ENCODE data around the gene PCDHGA9.

The PCDHGA9 gene

GRCh38 chr5:141402553-141403243 lies at the start of gene PCDHGA9:
PCDHGA9 (plus strand) TSS chr5:141402778; CDS start chr5:141402953, 175 bp downstream.
- peak; percentile 53 for TF ChIP-seq CTCF (IDR thresholded peaks at IDR 0.05; ENCODE audit: low read depth, low read length)
- peak within 1 kb of the TSS; percentile 12 to 42 for H3K4me3 ChIP-seq (replicated peaks in 1 of 2; ENCODE audit: low read depth in 2 of 2, low read length in 2 of 2)
- DNase-seq (ENCODE audit: low read depth in 2 of 2): peak; percentile 41 to 63

GRCh38 chr5:141354900-141355469 lies 47.6 kb upstream of the PCDHGA9 start, which contains the start of gene PCDHGA4:
PCDHGA4 (plus strand) TSS chr5:141355021; CDS start chr5:141355108, 87 bp downstream.
- peak; percentile 31 to 50 for DNase-seq (ENCODE audit: low read depth in 2 of 2)
- peak; percentile 56 for TF ChIP-seq CTCF (IDR thresholded peaks at IDR 0.05; ENCODE audit: low read depth, low read length)
- H3K4me3 ChIP-seq (replicated peaks in 1 of 2; ENCODE audit: low read depth in 2 of 2, low read length in 2 of 2): peak within 1 kb of the TSS; percentile 33 to 52

- DNase-seq (ENCODE audit: low read depth in 2 of 2): no peak
- peak overlapping the region in 1 of 2 donors; percentile 52 for H3K4me3 ChIP-seq (replicated peaks in 1 of 2; ENCODE audit: low read depth in 2 of 2, low read length in 2 of 2)
- no peak for TF ChIP-seq CTCF (IDR thresholded peaks at IDR 0.05; ENCODE audit: low read depth, low read length)
These were observed 46.9 kb upstream of the PCDHGA9 start for GRCh38 chr5:141355641-141356040.

- TF ChIP-seq CTCF (IDR thresholded peaks at IDR 0.05; ENCODE audit: low read depth, low read length): no peak
- no peak for DNase-seq (ENCODE audit: low read depth in 2 of 2)
- no peak overlapping the region for H3K4me3 ChIP-seq (replicated peaks in 1 of 2; ENCODE audit: low read depth in 2 of 2, low read length in 2 of 2)
These were observed 46.4 kb upstream of the PCDHGA9 start for GRCh38 chr5:141356133-141356532.

GRCh38 chr5:141356950-141357349 lies 45.6 kb upstream of the PCDHGA9 start:
- H3K4me3 ChIP-seq (replicated peaks in 1 of 2; ENCODE audit: low read depth in 2 of 2, low read length in 2 of 2): no peak overlapping the region
- no peak for DNase-seq (ENCODE audit: low read depth in 2 of 2)
- TF ChIP-seq CTCF (IDR thresholded peaks at IDR 0.05; ENCODE audit: low read depth, low read length): no peak

GRCh38 chr5:141359790-141360426 lies 42.7 kb upstream of the PCDHGA9 start, which contains the start of gene PCDHGB2:
PCDHGB2 (plus strand) TSS chr5:141359994; CDS start chr5:141360136, 142 bp downstream.
- H3K4me3 ChIP-seq (replicated peaks in 1 of 2; ENCODE audit: low read depth in 2 of 2, low read length in 2 of 2): peak within 1 kb of the TSS; percentile 9 to 43
- peak; percentile 47 to 70 for DNase-seq (ENCODE audit: low read depth in 2 of 2)
- TF ChIP-seq CTCF (IDR thresholded peaks at IDR 0.05; ENCODE audit: low read depth, low read length): peak; percentile 35

All from cardiac fibroblast (primary cell).